Measurements from ENCODE around the gene KIAA0232.

Gene KIAA0232

GRCh38 chr4:6761649-6762615 lies 20.6 kb upstream of the KIAA0232 start:
- TF ChIP-seq EZH2 (IDR thresholded peaks at IDR 0.05; ENCODE audit: borderline replicate concordance, low read depth, low read length, severe bottlenecking) (no peak), CTCF (IDR thresholded peaks at IDR 0.05; ENCODE audit: borderline replicate concordance, extremely low read depth, low read length, poor library complexity, severe bottlenecking) (no peak)
- Histone ChIP-seq H3K79me2 (ENCODE audit: insufficient read depth, low read length) (no peaks in the 10 kb centered on the region), H3K9me3 (ENCODE audit: insufficient read depth, low read length, severe bottlenecking) (no peaks in the 10 kb centered on the region), H3K27me3 (ENCODE audit: insufficient read depth, low read length, poor library complexity) (peaks cover 4% of the 10 kb centered on the region), H4K20me1 (ENCODE audit: insufficient read depth, low read length) (no peaks in the 10 kb centered on the region), H3K36me3 (ENCODE audit: insufficient read depth, low read length) (no peaks in the 10 kb centered on the region), H3K9ac (ENCODE audit: low read depth, low read length) (no peak overlapping the region), H3K27ac (ENCODE audit: low read length) (peak overlapping the region; percentile 30; the same call in 1 of the 2 replicates), H3K4me1 (ENCODE audit: insufficient read depth, low read length) (peaks cover 12% of the 10 kb centered on the region), H2AFZ (ENCODE audit: low read depth, low read length) (peak overlapping the region; percentile 59), H3K4me2 (ENCODE audit: insufficient read depth, low read length) (peak overlapping the region; percentile 49; the same call in 1 of the 2 replicates), H3K4me3 (ENCODE audit: low read depth in 1 of 2, low read length in 2 of 2) (no peak overlapping the region)
- ATAC-seq (ENCODE audit: insufficient read depth, low read depth) = peak; percentile 79
- peak; percentile 50 for DNase-seq

GRCh38 chr4:6763330-6763851 lies 19.1 kb upstream of the KIAA0232 start:
- TF ChIP-seq EZH2 (IDR thresholded peaks at IDR 0.05; ENCODE audit: borderline replicate concordance, low read depth, low read length, severe bottlenecking) (no peak), CTCF (IDR thresholded peaks at IDR 0.05; ENCODE audit: borderline replicate concordance, extremely low read depth, low read length, poor library complexity, severe bottlenecking) (no peak)
- Histone ChIP-seq H3K36me3 (ENCODE audit: insufficient read depth, low read length) (no peaks in the 10 kb centered on the region), H3K4me2 (ENCODE audit: insufficient read depth, low read length) (no peak overlapping the region), H3K9me3 (ENCODE audit: insufficient read depth, low read length, severe bottlenecking) (no peaks in the 10 kb centered on the region), H2AFZ (ENCODE audit: low read depth, low read length) (no peak overlapping the region), H3K27ac (ENCODE audit: low read length) (no peak overlapping the region), H3K4me1 (ENCODE audit: insufficient read depth, low read length) (peaks cover 12% of the 10 kb centered on the region), H3K9ac (ENCODE audit: low read depth, low read length) (no peak overlapping the region), H3K79me2 (ENCODE audit: insufficient read depth, low read length) (no peaks in the 10 kb centered on the region), H3K27me3 (ENCODE audit: insufficient read depth, low read length, poor library complexity) (peaks cover 4% of the 10 kb centered on the region), H3K4me3 (ENCODE audit: low read depth in 1 of 2, low read length in 2 of 2) (no peak overlapping the region), H4K20me1 (ENCODE audit: insufficient read depth, low read length) (no peaks in the 10 kb centered on the region)
- ATAC-seq (ENCODE audit: insufficient read depth, low read depth) (no peak), DNase-seq (no peak)

GRCh38 chr4:6764976-6765620 lies 17.4 kb upstream of the KIAA0232 start:
- no peak for ATAC-seq (ENCODE audit: insufficient read depth, low read depth)
- no peak overlapping the region for H3K9ac ChIP-seq (ENCODE audit: low read depth, low read length)
- H3K9me3 ChIP-seq (ENCODE audit: insufficient read depth, low read length, severe bottlenecking) = no peaks in the 10 kb centered on the region
- no peak overlapping the region for H2AFZ ChIP-seq (ENCODE audit: low read depth, low read length)
- H4K20me1 ChIP-seq (ENCODE audit: insufficient read depth, low read length) = no peaks in the 10 kb centered on the region
- H3K79me2 ChIP-seq (ENCODE audit: insufficient read depth, low read length) = no peaks in the 10 kb centered on the region
- no peak overlapping the region for H3K27ac ChIP-seq (ENCODE audit: low read length)
- DNase-seq = no peak
- no peak overlapping the region for H3K4me3 ChIP-seq (ENCODE audit: low read depth in 1 of 2, low read length in 2 of 2)
- no peak overlapping the region for H3K4me2 ChIP-seq (ENCODE audit: insufficient read depth, low read length)
- peaks cover 12% of the 10 kb centered on the region for H3K4me1 ChIP-seq (ENCODE audit: insufficient read depth, low read length)
- H3K27me3 ChIP-seq (ENCODE audit: insufficient read depth, low read length, poor library complexity) = peaks cover 4% of the 10 kb centered on the region
- TF ChIP-seq EZH2 (IDR thresholded peaks at IDR 0.05; ENCODE audit: borderline replicate concordance, low read depth, low read length, severe bottlenecking) (no peak), CTCF (IDR thresholded peaks at IDR 0.05; ENCODE audit: borderline replicate concordance, extremely low read depth, low read length, poor library complexity, severe bottlenecking) (no peak)
- no peaks in the 10 kb centered on the region for H3K36me3 ChIP-seq (ENCODE audit: insufficient read depth, low read length)
